ENCODE measurements around the gene UBD. TPM values are rescaled to one million over a fixed set of nuclear protein-coding genes. Genes with fewer than 3 reads are reported as not detected.

Gene UBD
- total and polyA plus RNA-seq, 2 of the 13 experiments (the other 11 are each of a cell fraction or from before 2014, with no cell fraction given) = 13.9 to 172 TPM

DNA sequence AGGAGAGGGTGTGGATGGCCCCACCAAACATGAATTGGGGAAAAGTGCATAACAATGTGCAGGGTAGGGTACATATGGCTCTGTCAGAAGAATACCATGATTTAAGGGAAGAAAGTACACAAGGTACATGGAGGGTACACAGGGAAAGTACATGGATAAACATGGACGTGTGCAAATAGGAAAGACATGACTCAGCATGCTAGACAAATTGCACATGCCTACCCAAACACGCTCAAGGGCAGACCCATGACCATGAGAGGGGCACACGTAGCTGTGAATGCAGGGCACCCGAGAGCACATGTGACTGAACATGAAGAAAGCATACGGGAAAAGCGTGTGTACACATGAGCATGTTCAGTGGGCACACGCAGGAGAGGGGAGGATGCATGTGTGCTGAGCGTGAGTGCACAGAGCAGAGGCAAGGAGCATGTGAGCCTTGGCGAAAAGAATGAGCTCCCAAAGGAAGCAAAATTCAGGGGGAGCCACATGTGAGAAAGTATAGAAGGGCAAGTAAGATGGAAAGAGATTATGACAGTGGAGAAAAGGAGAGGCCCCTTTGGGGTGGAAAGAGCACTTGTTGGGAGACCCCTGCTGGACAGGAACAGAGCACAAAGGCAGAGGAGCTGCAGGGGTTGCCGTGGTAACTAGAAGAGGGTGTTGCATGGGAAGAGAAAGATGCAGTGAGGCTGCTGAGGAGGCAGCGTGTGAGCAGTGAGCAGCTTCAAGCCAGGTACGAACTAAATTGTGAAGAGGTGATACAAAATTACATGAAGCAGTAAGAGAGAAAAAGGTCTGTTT lies 43.2 kb upstream of the UBD start (continued):
- TF ChIP-seq, protein P1, sequence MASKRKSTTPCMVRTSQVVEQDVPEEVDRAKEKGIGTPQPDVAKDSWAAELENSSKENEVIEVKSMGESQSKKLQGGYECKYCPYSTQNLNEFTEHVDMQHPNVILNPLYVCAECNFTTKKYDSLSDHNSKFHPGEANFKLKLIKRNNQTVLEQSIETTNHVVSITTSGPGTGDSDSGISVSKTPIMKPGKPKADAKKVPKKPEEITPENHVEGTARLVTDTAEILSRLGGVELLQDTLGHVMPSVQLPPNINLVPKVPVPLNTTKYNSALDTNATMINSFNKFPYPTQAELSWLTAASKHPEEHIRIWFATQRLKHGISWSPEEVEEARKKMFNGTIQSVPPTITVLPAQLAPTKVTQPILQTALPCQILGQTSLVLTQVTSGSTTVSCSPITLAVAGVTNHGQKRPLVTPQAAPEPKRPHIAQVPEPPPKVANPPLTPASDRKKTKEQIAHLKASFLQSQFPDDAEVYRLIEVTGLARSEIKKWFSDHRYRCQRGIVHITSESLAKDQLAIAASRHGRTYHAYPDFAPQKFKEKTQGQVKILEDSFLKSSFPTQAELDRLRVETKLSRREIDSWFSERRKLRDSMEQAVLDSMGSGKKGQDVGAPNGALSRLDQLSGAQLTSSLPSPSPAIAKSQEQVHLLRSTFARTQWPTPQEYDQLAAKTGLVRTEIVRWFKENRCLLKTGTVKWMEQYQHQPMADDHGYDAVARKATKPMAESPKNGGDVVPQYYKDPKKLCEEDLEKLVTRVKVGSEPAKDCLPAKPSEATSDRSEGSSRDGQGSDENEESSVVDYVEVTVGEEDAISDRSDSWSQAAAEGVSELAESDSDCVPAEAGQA (IDR thresholded peaks at IDR 0.05; ENCODE audit: low read depth) = no peak
- TF ChIP-seq, protein P1 (CRISPR knock-in tag; IDR thresholded peaks at IDR 0.05; ENCODE audit: borderline replicate concordance) = no peak
- no peak for TF ChIP-seq FIP1L1 (IDR thresholded peaks at IDR 0.05; ENCODE audit: borderline replicate concordance, insufficient read depth, low read depth, low read length)
- TF ChIP-seq, protein P2, sequence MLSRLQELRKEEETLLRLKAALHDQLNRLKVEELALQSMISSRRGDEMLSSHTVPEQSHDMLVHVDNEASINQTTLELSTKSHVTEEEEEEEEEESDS (CRISPR knock-in tag; IDR thresholded peaks at IDR 0.05; ENCODE audit: borderline replicate concordance) = no peak

DNA sequence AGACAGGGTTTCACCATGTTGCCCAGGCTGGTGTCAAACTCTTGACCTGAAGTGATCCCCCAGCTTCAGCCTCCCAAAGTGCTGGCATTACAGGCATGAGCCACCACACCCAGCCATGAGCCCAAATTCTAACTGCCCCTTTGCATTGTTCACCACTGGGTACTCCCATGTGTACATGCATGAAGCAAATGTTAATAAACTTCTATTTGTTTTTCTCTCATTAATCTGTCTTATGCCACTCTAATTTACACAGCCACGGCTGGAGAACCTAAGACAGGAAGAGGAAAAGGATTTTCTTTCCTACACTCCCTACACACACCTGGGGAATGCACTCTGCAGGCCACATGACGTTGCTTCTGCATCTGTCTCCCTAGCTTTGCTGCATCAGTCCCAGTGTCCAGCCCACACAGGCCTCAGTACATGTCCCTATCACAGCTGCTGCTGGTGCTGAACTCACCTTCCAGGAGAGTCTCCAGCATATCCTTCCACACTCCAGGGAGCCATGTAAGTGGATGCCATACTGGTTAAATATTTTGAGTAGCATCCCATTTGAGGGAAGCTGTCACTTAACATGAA lies 38.7 kb upstream of the UBD start:
- H3K27me3 ChIP-seq (ENCODE audit: control insufficient read depth in 1 of 2, insufficient read depth in 2 of 2, low read length in 2 of 2) = peaks cover 0 to 3% of the 10 kb centered on the region in 2 experiments; a peak in 2 of 5 replicates
- H3K9ac ChIP-seq (ENCODE audit: insufficient read depth, low read depth, low read length) = no peak overlapping the region
- WGBS (ENCODE audit: low lambda C conversion rate) = 0% methylated on average over 2 of the region's 2 CpGs
- H2AFZ ChIP-seq (ENCODE audit: low read length) = no peak overlapping the region
- POLR2A ChIA-PET = no interaction called here
- no peaks in the 10 kb centered on the region for H3K9me3 ChIP-seq (ENCODE audit: low read length)
- intact Hi-C loops (cut with micrococcal nuclease; ENCODE audit: unreplicated experiment) = no loop called here
- no peak for FAIRE-seq
- ATAC-seq = no peak
- H3K4me2 ChIP-seq (ENCODE audit: low read depth, low read length) = no peak overlapping the region
- H3K4me1 ChIP-seq (ENCODE audit: insufficient read depth, low read length) = no peaks in the 10 kb centered on the region
- BruUV-seq (replicated peaks) = no TSS peak
- H3K79me2 ChIP-seq (ENCODE audit: insufficient read depth, low read length) = no peaks in the 10 kb centered on the region
- H3K36me3 ChIP-seq (replicated peaks in 1 of 2; ENCODE audit: control insufficient read depth in 1 of 2, insufficient read depth in 2 of 2, low read length in 2 of 2) = no peaks in the 10 kb centered on the region
- H3K27ac ChIP-seq (ENCODE audit: extremely low read length, insufficient read depth, low read length) = no peak overlapping the region
- no peak overlapping the region for H3K4me3 ChIP-seq (replicated peaks in 1 of 3; ENCODE audit: insufficient read depth in 1 of 3, low read depth in 2 of 3, low read length in 3 of 3)
- H4K20me1 ChIP-seq (ENCODE audit: insufficient read depth, low read length) = no peaks in the 10 kb centered on the region
- CTCF ChIA-PET (ENCODE audit: low intra/inter-chr PET ratio, low total read pairs) = no interaction called here
- in situ Hi-C loops (cut with HindIII; ENCODE audit: extremely low pct_ligation_motif_present, low pct_unique_long_range_greater_than_20kb) = loop anchor here (25.0 kb wide), 2 partner anchors 536 to 761 kb away; no protein-coding TSS in a partner anchor
- no peak for DNase-seq (ENCODE audit: low spot score)
- TF ChIP-seq ZNF224 (CRISPR knock-in tag; IDR thresholded peaks at IDR 0.05) (no peak), ZNF761 (CRISPR knock-in tag; conservative IDR thresholded peaks at IDR 0.05) (no peak), ZNF20 (CRISPR knock-in tag; IDR thresholded peaks at IDR 0.05) (no peak), POGZ (CRISPR knock-in tag; IDR thresholded peaks at IDR 0.05) (no peak), ZFP41 (CRISPR knock-in tag; IDR thresholded peaks at IDR 0.05; ENCODE audit: borderline replicate concordance) (no peak), ZNF737 (CRISPR knock-in tag; IDR thresholded peaks at IDR 0.05; ENCODE audit: borderline replicate concordance) (no peak), TBP (CRISPR knock-in tag; IDR thresholded peaks at IDR 0.05) (no peak), MBD4 (IDR thresholded peaks at IDR 0.05; ENCODE audit: borderline replicate concordance, low read length) (no peak), KAT2B (IDR thresholded peaks at IDR 0.05; ENCODE audit: borderline replicate concordance, low read depth, low read length) (no peak)
- TF ChIP-seq, protein P3, sequence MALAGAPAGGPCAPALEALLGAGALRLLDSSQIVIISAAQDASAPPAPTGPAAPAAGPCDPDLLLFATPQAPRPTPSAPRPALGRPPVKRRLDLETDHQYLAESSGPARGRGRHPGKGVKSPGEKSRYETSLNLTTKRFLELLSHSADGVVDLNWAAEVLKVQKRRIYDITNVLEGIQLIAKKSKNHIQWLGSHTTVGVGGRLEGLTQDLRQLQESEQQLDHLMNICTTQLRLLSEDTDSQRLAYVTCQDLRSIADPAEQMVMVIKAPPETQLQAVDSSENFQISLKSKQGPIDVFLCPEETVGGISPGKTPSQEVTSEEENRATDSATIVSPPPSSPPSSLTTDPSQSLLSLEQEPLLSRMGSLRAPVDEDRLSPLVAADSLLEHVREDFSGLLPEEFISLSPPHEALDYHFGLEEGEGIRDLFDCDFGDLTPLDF (CRISPR knock-in tag; IDR thresholded peaks at IDR 0.05) = no peak

All from HepG2 (cell line).